Endothelial cell of umbilical vein (primary cell): Measurements from ENCODE around the gene MAP2K5. TPM values are rescaled to one million over a fixed set of nuclear protein-coding genes. Genes with fewer than 3 reads are reported as not detected.

Experiments
- BruUV-seq: library from RNA; stranded (reverse); fragments of 400-500 nt; replicated peaks from 2 replicates; lab custom pipeline; 2021; lab: Mats Ljungman, UMichigan
- CTCF ChIA-PET: fragments of 300-600, 350-600 bp; sonication (Branson Sonifier 250); formaldehyde crosslinking; loops from one replicate; lab custom pipeline; 2021; ENCODE audit warnings: antibody characterized with exemption, inconsistent platforms; lab: Charles Lee
- POLR2A ChIA-PET: fragments of 300-600, 350-600 bp; sonication (Branson Sonifier 250); formaldehyde crosslinking; loops from one replicate; lab custom pipeline; 2021; ENCODE audit warnings: antibody characterized with exemption, inconsistent platforms; lab: Charles Lee
- DNase-seq: peaks from one replicate; pipeline ENCODE4 v3.0.0-alpha.2; 2011; ENCODE audit warnings: low read depth, low spot score
- FAIRE-seq: peaks from 2 replicates; lab custom pipeline; 2011; peaks lifted over from hg19 to GRCh38; lab: Jason Lieb, UNC
- H2AFZ ChIP-seq: 2 replicates; pipeline ENCODE4 v1.6.0; 2012; ENCODE audit warnings: low read depth, low read length, control low read depth, inconsistent platforms
- H3K27ac ChIP-seq: 2 replicates; pipeline ENCODE4 v1.5.1; 2011; ENCODE audit warnings: low read depth, mild to moderate bottlenecking, control low read depth, low read length, moderate library complexity; ENCODE audit not compliant: insufficient read depth
- H3K27me3 ChIP-seq, 2 experiments: 2 replicates each; pipeline versions ENCODE4 v1.6.0 to v1.6.1; 2011; ENCODE audit warnings: low read length in 2 of 2, mixed read lengths in 1 of 2; ENCODE audit not compliant: control insufficient read depth in 2 of 2, insufficient read depth in 2 of 2
- H3K36me3 ChIP-seq, 2 experiments: 2 replicates in 1 of 2; 3 replicates in 1 of 2; pipeline ENCODE4 v1.5.1; 2011; ENCODE audit warnings: low read length in 2 of 2, mild to moderate bottlenecking in 1 of 2, moderate library complexity in 1 of 2; ENCODE audit not compliant: control insufficient read depth in 2 of 2, insufficient read depth in 2 of 2; ENCODE audit errors: extremely low read depth in 1 of 2
- H3K4me1 ChIP-seq: 3 replicates; pipeline ENCODE4 v1.5.1; 2011; ENCODE audit warnings: mild to moderate bottlenecking, low read length; ENCODE audit not compliant: control insufficient read depth, insufficient read depth; ENCODE audit errors: extremely low read depth
- H3K4me2 ChIP-seq: 2 replicates; pipeline ENCODE4 v1.6.1; 2011; ENCODE audit warnings: low read length, control low read depth, mixed read lengths; ENCODE audit not compliant: insufficient read depth
- H3K4me3 ChIP-seq, 3 experiments: fragments of 200-600 bp in 1 of 3; sonication (generic), shearing (Covaris generic) in 1 of 3; replicated peaks in 1 of 3; 2 replicates each; pipeline ENCODE4 v1.5.1; 2011 to 2016; ENCODE audit warnings: control low read depth in 3 of 3, low read length in 3 of 3, mild to moderate bottlenecking in 2 of 3, inconsistent platforms in 1 of 3, low read depth in 1 of 3, moderate library complexity in 1 of 3; ENCODE audit not compliant: insufficient read depth in 1 of 3
- H3K79me2 ChIP-seq: 2 replicates; pipeline ENCODE4 v1.6.0; 2012; ENCODE audit warnings: low read length, inconsistent platforms; ENCODE audit not compliant: control insufficient read depth, insufficient read depth
- H3K9ac ChIP-seq: replicated peaks from 2 replicates; pipeline ENCODE3; 2011; ENCODE audit warnings: low read length, control low read depth; ENCODE audit not compliant: insufficient read depth; ENCODE audit errors: extremely low read depth
- H3K9me1 ChIP-seq: replicated peaks from 3 replicates; pipeline ENCODE4 v1.6.0; 2011; ENCODE audit warnings: mild to moderate bottlenecking, low read length; ENCODE audit not compliant: control insufficient read depth, insufficient read depth; ENCODE audit errors: extremely low read depth
- H3K9me3 ChIP-seq: replicated peaks from 2 replicates; pipeline ENCODE4 v1.5.1; 2012; ENCODE audit warnings: low read length, inconsistent platforms; ENCODE audit not compliant: control insufficient read depth, insufficient read depth
- H4K20me1 ChIP-seq: replicated peaks from 2 replicates; pipeline ENCODE3; 2011; ENCODE audit warnings: mild to moderate bottlenecking, low read length; ENCODE audit not compliant: control insufficient read depth, insufficient read depth; ENCODE audit errors: extremely low read depth
- CTCF ChIP-seq, 2 donors: IDR thresholded peaks; 1 replicate in 1 of 2; 2 replicates in 1 of 2; pipeline ENCODE4 v1.5.1; 2011; ENCODE audit warnings: low read length in 2 of 2, mild to moderate bottlenecking in 2 of 2, moderate library complexity in 2 of 2, control low read depth in 1 of 2, inconsistent platforms in 1 of 2, low read depth in 1 of 2; ENCODE audit not compliant: insufficient read depth in 1 of 2; ENCODE audit errors: extremely low read depth in 1 of 2
- EZH2 ChIP-seq: IDR thresholded peaks from 2 replicates; pipeline ENCODE4 v1.6.1; 2012; ENCODE audit warnings: borderline replicate concordance, low read depth, mild to moderate bottlenecking, moderate library complexity, low read length, inconsistent platforms; ENCODE audit not compliant: severe bottlenecking
- FOS ChIP-seq: IDR thresholded peaks from 2 replicates; pipeline ENCODE4 v1.6.1; 2011; ENCODE audit warnings: mild to moderate bottlenecking, low read length, moderate library complexity, borderline replicate concordance; ENCODE audit not compliant: insufficient read depth
- GATA2 ChIP-seq: IDR thresholded peaks from 2 replicates; pipeline ENCODE4 v1.7.0; 2011; ENCODE audit warnings: low read depth, mild to moderate bottlenecking, moderate library complexity, mixed read lengths, low read length; ENCODE audit not compliant: insufficient read length, insufficient read depth
- JUN ChIP-seq: IDR thresholded peaks from 2 replicates; pipeline ENCODE4 v1.6.1; 2011; ENCODE audit warnings: borderline replicate concordance, low read depth; ENCODE audit not compliant: insufficient read length, insufficient read depth
- MAX ChIP-seq: IDR thresholded peaks from 2 replicates; pipeline ENCODE4 v1.6.1; 2011; ENCODE audit not compliant: insufficient read depth, insufficient read length
- MYC ChIP-seq: IDR thresholded peaks from one replicate; pipeline ENCODE4 v1.6.1; 2011; ENCODE audit warnings: mild to moderate bottlenecking, low read depth, low read length
- POLR2A ChIP-seq: IDR thresholded peaks from 2 replicates; pipeline ENCODE4 v1.6.1; 2012; ENCODE audit warnings: low read depth, mild to moderate bottlenecking, control low read depth, low read length
- POLR2AphosphoS5 ChIP-seq: IDR thresholded peaks from 2 replicates; pipeline ENCODE4 v1.6.1; 2012; ENCODE audit warnings: low read depth, mild to moderate bottlenecking, control low read depth, low read length, moderate library complexity; ENCODE audit not compliant: insufficient read depth
- dilution Hi-C: fragments of 300-500 bp; cut with MboI; formaldehyde crosslinking; loops from one replicate; pipeline ENCODE4 v1.15.0; 2019; ENCODE audit warnings: low sequenced_read_pairs; ENCODE audit not compliant: extremely low pct_ligation_motif_present
- intact Hi-C: fragments of 100-400 bp; cut with micrococcal nuclease; formaldehyde crosslinking; loops from one replicate; pipeline ENCODE4 v1.10.0; 2022
- polyA plus RNA-seq, 4 experiments: library from polyadenylated mRNA; depleted of rRNA in 3 of 4; stranded (reverse) in 3 of 4; unstranded in 1 of 4; fragments of >200 nt; gene quantifications; 2 replicates each; pipeline versions ENCODE4 v1.2.1 to v1.2.3, GENCODE V29; 2011 to 2012; ENCODE audit warnings: missing spikeins in 1 of 4
- total RNA-seq: library from RNA; stranded (reverse); gene quantifications from 2 replicates; pipeline ENCODE4 v1.2.3, GENCODE V29; 2021

The MAP2K5 gene
- total and polyA plus RNA-seq, 2 donors (not counting 3 experiments of a cell fraction or from before 2014, with no cell fraction given), result 4.9 to 24.7 TPM

- Histone ChIP-seq H2AFZ (no peak overlapping the region), H3K9me3 (no peaks in the 10 kb centered on the region), H4K20me1 (no peaks in the 10 kb centered on the region), H3K4me3 (no peak overlapping the region), H3K36me3 (no peaks in the 10 kb centered on the region), H3K9ac (no peak overlapping the region), H3K27ac (no peak overlapping the region), H3K79me2 (no peaks in the 10 kb centered on the region), H3K4me2 (no peak overlapping the region), H3K4me1 (no peaks in the 10 kb centered on the region), H3K9me1 (no peaks in the 10 kb centered on the region), H3K27me3 (no peaks in the 10 kb centered on the region)
- no TSS peak for BruUV-seq
- intact Hi-C loops, result no loop called here
- dilution Hi-C loops, result no loop called here
- CTCF ChIA-PET, result interaction anchor here (1.6 to 1.8 kb wide), 2 partner anchors 9 to 123 kb away, joined by 3 to 5 read pairs; no protein-coding TSS in a partner anchor
- no peak for FAIRE-seq
- TF ChIP-seq POLR2AphosphoS5 (no peak), JUN (no peak), CTCF (IDR thresholded peaks at IDR 0.05; ENCODE audit: extremely low read depth in 1 of 2, insufficient read depth in 1 of 2, low read depth in 1 of 2, low read length in 2 of 2) (no peak), MAX (no peak), POLR2A (no peak), FOS (no peak), MYC (no peak), EZH2 (no peak), GATA2 (no peak)
- POLR2A ChIA-PET, result no interaction called here
- DNase-seq, result no peak
These were observed 31.8 kb upstream of the MAP2K5 start for GRCh38 chr15:67510597-67511190.
